Central memory CD8-positive, alpha-beta T cell (primary cell): ENCODE measurements around the gene RABL3.

Experiments
- ATAC-seq: fragments of 150-1000 bp; cut with Tn5 transposase; replicated peaks from 2 replicates; pipeline ENCODE4 v1.10.0; 2022; ENCODE audit warnings: mild to moderate bottlenecking, moderate FRiP score, moderate number of reproducible peaks; ENCODE audit not compliant: poor library complexity, severe bottlenecking; ENCODE audit errors: extremely low read depth
- DNase-seq, 2 donors: peaks; one replicate each; pipeline ENCODE4 v3.0.0; 2021; ENCODE audit warnings: low spot score in 2 of 2
- H3K27ac Mint-ChIP-seq: one replicate; pipeline ENCODE4 v1.8.0; 2022; ENCODE audit warnings: low read depth, mild to moderate bottlenecking, moderate library complexity, mixed read lengths
- H3K27me3 Mint-ChIP-seq: one replicate; pipeline ENCODE4 v1.8.0; 2022; ENCODE audit warnings: mixed read lengths
- H3K36me3 Mint-ChIP-seq: one replicate; pipeline ENCODE4 v1.8.0; 2022; ENCODE audit warnings: mild to moderate bottlenecking, moderate library complexity, mixed read lengths; ENCODE audit not compliant: insufficient read depth
- H3K4me1 Mint-ChIP-seq: one replicate; pipeline ENCODE4 v1.8.0; 2022; ENCODE audit warnings: mixed read lengths
- H3K4me3 Mint-ChIP-seq: one replicate; pipeline ENCODE4 v1.8.0; 2022; ENCODE audit warnings: mild to moderate bottlenecking, moderate library complexity, mixed read lengths
- H3K9me3 Mint-ChIP-seq: one replicate; pipeline ENCODE4 v1.8.0; 2022; ENCODE audit warnings: mixed read lengths

RABL3 gene

DNA sequence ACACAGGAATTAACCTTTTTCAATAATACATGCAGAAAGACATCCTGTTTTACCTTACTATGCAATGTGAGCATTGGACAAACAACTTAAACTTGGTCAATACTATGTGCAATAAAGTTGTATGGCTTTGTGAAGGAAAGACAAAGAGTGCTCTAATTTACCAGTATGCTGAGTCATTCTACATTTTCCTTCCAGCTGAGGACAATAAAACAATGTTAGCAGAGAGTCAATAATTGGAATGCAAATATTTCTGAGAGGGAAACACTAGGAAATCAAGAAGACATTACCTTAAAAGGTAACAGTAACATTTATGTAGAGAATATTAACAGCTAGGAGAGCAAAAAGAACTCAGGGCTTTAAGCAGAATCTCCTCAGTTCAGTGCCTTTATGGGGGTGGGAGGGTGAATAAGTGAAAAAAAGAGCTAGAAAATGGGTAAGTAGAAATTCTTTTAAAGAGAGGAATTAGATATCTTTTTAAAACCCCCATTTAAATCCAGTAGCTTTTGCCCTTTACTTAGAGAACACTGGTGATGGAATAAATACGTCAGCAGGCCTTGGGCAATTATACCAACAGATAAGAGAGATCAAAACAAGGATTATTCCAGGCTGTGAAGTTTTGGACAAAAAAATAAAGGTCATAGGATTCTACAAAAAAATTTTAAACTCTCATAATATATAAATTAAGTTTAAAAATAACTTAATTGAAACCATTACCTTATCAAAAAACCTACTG, 48.7 kb downstream of the RABL3 start:
- no peak for ATAC-seq
- H3K27ac Mint-ChIP-seq: no peak overlapping the region

DNA sequence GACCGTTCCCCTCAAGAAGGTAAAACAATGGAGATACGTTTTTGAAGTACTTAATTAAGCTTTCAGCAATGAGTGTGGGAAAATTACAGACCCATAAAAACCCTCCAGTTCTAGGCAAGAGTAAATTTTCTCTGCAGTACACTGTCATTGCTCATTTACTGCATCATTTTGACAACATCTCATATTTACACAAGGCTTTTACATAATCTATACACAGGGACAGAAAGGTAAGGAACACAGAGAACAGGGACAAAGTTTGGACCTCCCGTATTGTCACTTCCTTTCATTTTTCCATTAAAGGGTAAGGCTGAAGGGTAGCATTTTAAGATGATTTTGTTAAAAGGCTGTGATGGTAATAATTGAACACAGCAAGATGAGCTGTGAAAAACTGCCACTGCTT, 52.9 kb downstream of the RABL3 start:
- peaks cover 8% of the 10 kb centered on the region for H3K36me3 Mint-ChIP-seq
- ATAC-seq (no peak), DNase-seq (no peak)

More for the DNA sequence above, 48.7 kb downstream of the RABL3 start:
- H3K36me3 Mint-ChIP-seq: peaks cover 8% of the 10 kb centered on the region
- no peaks in the 10 kb centered on the region for H3K9me3 Mint-ChIP-seq
- H3K4me3 Mint-ChIP-seq: no peak overlapping the region
- no peaks in the 10 kb centered on the region for H3K27me3 Mint-ChIP-seq
- no peaks in the 10 kb centered on the region for H3K4me1 Mint-ChIP-seq
- no peak for DNase-seq

GRCh38 chr3:120688121-120688520, 54.2 kb downstream of the RABL3 start:
- ATAC-seq (no peak), DNase-seq (no peak)
- H3K36me3 Mint-ChIP-seq: peaks cover 8% of the 10 kb centered on the region

More for the DNA sequence above, 52.9 kb downstream of the RABL3 start:
- no peak overlapping the region for H3K4me3 Mint-ChIP-seq
- H3K27me3 Mint-ChIP-seq: no peaks in the 10 kb centered on the region
- no peaks in the 10 kb centered on the region for H3K4me1 Mint-ChIP-seq
- H3K27ac Mint-ChIP-seq: no peak overlapping the region
- no peaks in the 10 kb centered on the region for H3K9me3 Mint-ChIP-seq

DNA sequence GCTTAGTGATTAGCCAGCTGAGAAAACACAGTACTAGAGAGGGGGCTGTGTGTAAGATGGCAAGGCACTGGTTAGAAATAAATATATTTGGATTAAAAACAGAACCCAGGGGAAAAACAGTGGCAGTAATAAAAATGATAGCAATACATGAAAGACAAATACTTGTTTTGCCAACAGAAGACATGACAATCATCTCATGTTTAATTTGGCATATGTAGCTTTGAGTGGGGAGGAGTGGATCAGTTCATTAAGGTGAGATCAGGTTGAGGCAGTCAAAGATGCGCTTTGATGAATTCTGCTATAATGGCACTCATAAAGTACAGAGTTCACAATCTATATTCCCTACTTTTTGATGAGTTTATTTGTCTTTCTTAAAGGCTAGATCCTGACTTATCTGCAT, 56.9 kb downstream of the RABL3 start:
- no peak for DNase-seq
- H3K27ac Mint-ChIP-seq: no peak overlapping the region
- no peaks in the 10 kb centered on the region for H3K9me3 Mint-ChIP-seq
- no peaks in the 10 kb centered on the region for H3K4me1 Mint-ChIP-seq
- peaks cover 6% of the 10 kb centered on the region for H3K36me3 Mint-ChIP-seq
- no peak overlapping the region for H3K4me3 Mint-ChIP-seq
- ATAC-seq: no peak
- H3K27me3 Mint-ChIP-seq: no peaks in the 10 kb centered on the region

More at GRCh38 chr3:120688121-120688520, 54.2 kb downstream of the RABL3 start:
- Mint-ChIP-seq H3K4me3 (no peak overlapping the region), H3K9me3 (no peaks in the 10 kb centered on the region), H3K27me3 (no peaks in the 10 kb centered on the region), H3K27ac (no peak overlapping the region), H3K4me1 (no peaks in the 10 kb centered on the region)

- Mint-ChIP-seq H3K36me3 (peaks cover 6% of the 10 kb centered on the region), H3K4me3 (no peak overlapping the region), H3K4me1 (no peaks in the 10 kb centered on the region), H3K27me3 (peaks cover under 1% of the 10 kb centered on the region), H3K9me3 (no peaks in the 10 kb centered on the region), H3K27ac (no peak overlapping the region)
- ATAC-seq: no peak
- no peak for DNase-seq
These were observed 57.4 kb downstream of the RABL3 start for GRCh38 chr3:120684896-120685295.

GRCh38 chr3:120683671-120684301, 58.5 kb downstream of the RABL3 start:
- H3K4me1 Mint-ChIP-seq: no peaks in the 10 kb centered on the region
- no peak overlapping the region for H3K4me3 Mint-ChIP-seq
- H3K9me3 Mint-ChIP-seq: no peaks in the 10 kb centered on the region
- ATAC-seq (no peak), DNase-seq (no peak)
- H3K27me3 Mint-ChIP-seq: peaks cover 10% of the 10 kb centered on the region
- peaks cover 3% of the 10 kb centered on the region for H3K36me3 Mint-ChIP-seq
- H3K27ac Mint-ChIP-seq: no peak overlapping the region

- no peak overlapping the region for H3K27ac Mint-ChIP-seq
- H3K27me3 Mint-ChIP-seq: peaks cover 15% of the 10 kb centered on the region
- H3K36me3 Mint-ChIP-seq: peaks cover 3% of the 10 kb centered on the region
- ATAC-seq (no peak), DNase-seq (no peak)
- no peak overlapping the region for H3K4me3 Mint-ChIP-seq
- no peaks in the 10 kb centered on the region for H3K9me3 Mint-ChIP-seq
- peaks cover 4% of the 10 kb centered on the region for H3K4me1 Mint-ChIP-seq
These were observed 59.1 kb downstream of the RABL3 start for GRCh38 chr3:120683213-120683612.

DNA sequence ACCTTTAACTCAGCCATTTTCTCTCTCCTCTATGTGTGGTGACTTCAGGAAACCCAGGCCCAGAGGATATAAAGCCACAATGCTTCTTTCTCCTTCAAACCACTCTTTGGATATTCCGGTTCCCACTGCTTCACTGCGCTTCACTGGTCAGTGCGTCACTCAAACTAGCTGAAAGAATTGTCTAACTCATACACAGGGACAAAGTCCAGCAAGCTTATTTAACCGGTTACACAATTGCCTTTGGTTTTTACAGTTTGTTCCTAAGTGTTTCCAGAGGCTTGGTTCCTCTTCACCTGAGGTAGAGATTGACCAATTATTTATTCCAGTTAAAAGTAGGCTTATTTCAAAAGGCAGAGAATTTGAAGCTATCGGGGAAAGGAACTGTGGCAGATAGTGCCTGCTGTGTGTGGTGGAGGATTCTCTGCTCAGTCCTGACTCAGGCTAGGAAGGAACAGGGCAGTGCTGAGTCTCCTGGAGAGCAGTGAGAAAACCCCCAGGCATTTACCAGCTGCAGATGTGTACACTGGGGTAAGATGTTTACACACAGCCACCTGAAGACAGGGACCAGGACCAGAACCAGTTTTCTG, 60.1 kb downstream of the RABL3 start, which contains the start of gene HGD:
HGD (minus strand) TSS at position 145 of the 587 bp plus-strand sequence; CDS start at position 17, 128 bp downstream.
- Mint-ChIP-seq H3K36me3 (peaks cover 3% of the 10 kb centered on the region), H3K4me1 (peaks cover 5% of the 10 kb centered on the region), H3K27me3 (peaks cover 25% of the 10 kb centered on the region), H3K27ac (no peak within 1 kb of the TSS), H3K9me3 (no peaks in the 10 kb centered on the region), H3K4me3 (no peak within 1 kb of the TSS)
- ATAC-seq (no peak), DNase-seq (no peak)

DNA sequence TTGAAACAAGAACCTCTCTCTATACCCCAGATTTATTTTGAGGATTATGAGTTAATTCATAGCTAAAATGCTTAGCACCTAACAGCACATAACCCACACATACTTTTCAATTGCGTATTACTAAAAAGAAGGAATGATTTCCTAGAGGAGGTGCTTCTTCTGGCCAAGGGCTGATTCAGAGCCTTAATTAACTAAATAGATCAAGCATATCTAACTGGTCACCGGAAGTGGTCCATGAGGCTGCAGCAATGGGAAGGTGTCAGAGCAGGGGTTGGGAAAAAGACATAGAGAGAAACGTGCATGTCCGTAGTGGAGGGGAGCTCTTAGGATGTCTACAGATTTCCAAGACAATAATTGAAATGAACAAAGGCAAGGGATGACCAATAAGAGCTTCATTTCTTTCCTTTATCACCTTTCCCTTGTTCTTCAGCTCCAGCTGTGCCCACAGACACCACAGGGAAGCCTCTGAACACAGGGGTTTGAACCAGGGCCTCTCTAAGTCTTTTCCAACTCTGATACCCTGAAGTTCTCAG, 60.7 kb downstream of the RABL3 start:
- Mint-ChIP-seq H3K27ac (no peak overlapping the region), H3K4me3 (no peak overlapping the region), H3K27me3 (peaks cover 31% of the 10 kb centered on the region), H3K9me3 (peaks cover 4% of the 10 kb centered on the region), H3K36me3 (peaks cover 1% of the 10 kb centered on the region), H3K4me1 (peaks cover 5% of the 10 kb centered on the region)
- no peak for DNase-seq
- no peak for ATAC-seq

DNA sequence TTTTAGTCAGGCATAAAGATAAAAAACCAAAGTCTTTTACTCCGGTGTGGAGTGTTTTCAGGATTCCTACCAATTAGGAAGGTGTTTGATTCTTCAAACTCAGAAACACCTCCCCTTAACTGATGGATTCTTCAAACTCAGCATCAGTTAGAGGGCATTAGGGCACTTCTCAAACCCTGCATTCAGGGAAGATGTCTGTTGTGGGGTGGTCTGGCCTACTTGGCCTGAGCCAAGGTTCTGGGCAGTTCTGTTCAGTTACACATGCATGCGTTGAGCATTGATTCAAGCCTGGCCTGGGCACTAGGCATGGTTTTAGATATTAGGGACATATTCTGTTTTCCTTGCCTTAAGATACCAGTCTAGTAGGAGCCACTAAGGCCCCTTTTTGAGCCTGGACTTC, 61.3 kb downstream of the RABL3 start:
- Mint-ChIP-seq H3K4me1 (peaks cover 5% of the 10 kb centered on the region), H3K4me3 (no peak overlapping the region), H3K27me3 (peaks cover 37% of the 10 kb centered on the region), H3K27ac (no peak overlapping the region), H3K36me3 (peaks cover 1% of the 10 kb centered on the region), H3K9me3 (peaks cover 6% of the 10 kb centered on the region)
- ATAC-seq: no peak
- DNase-seq: no peak

- Mint-ChIP-seq H3K27ac (no peak overlapping the region), H3K4me1 (peaks cover 5% of the 10 kb centered on the region), H3K36me3 (peaks cover 1% of the 10 kb centered on the region), H3K27me3 (peaks cover 44% of the 10 kb centered on the region), H3K9me3 (peaks cover 6% of the 10 kb centered on the region), H3K4me3 (no peak overlapping the region)
- no peak for DNase-seq
- no peak for ATAC-seq
These were observed 62.0 kb downstream of the RABL3 start for GRCh38 chr3:120680193-120680894.

DNA sequence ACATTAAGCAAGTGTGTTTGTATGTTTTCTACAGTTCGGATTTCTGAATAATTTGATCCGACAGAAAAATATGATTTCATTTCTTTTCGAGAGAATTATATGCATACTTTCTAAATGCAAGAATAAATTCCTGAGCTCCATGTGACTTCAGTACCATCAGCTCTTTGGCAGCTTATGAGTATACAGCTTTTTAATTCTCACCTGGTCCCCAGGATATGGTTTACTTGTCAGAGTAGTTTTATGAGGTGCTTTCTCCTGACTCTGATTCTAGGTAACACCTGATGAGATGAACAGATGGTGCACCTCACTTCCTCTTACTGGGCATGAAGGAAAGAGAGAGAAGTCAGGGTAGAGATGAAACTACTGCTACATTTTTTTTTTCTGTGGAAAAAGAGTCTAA, 63.3 kb downstream of the RABL3 start:
- peaks cover 5% of the 10 kb centered on the region for H3K4me1 Mint-ChIP-seq
- no peak for ATAC-seq

More for the DNA sequence above, 63.3 kb downstream of the RABL3 start:
- no peak for DNase-seq
- H3K4me3 Mint-ChIP-seq: no peak overlapping the region
- no peak overlapping the region for H3K27ac Mint-ChIP-seq
- peaks cover 47% of the 10 kb centered on the region for H3K27me3 Mint-ChIP-seq
- H3K36me3 Mint-ChIP-seq: no peaks in the 10 kb centered on the region
- H3K9me3 Mint-ChIP-seq: peaks cover 6% of the 10 kb centered on the region
